GM12875 (cell line): Measurements from ENCODE around the gene VWA7.

ENCODE experiments used
- H3K4me3 ChIP-seq: one replicate; pipeline ENCODE4 v1.5.1; 2011; ENCODE audit warnings: low read depth, low read length, control low read depth
- CTCF ChIP-seq: IDR thresholded peaks from 2 replicates; pipeline ENCODE4 v1.5.1; 2011; ENCODE audit warnings: low read depth, mild to moderate bottlenecking, control low read depth, inconsistent platforms, low read length, moderate library complexity, borderline replicate concordance; ENCODE audit not compliant: insufficient read depth

Gene VWA7

GRCh38 chr6:31758281-31758680 is 18.8 kb downstream of the VWA7 start:
- no peak for TF ChIP-seq CTCF
- H3K4me3 ChIP-seq = no peak overlapping the region

DNA sequence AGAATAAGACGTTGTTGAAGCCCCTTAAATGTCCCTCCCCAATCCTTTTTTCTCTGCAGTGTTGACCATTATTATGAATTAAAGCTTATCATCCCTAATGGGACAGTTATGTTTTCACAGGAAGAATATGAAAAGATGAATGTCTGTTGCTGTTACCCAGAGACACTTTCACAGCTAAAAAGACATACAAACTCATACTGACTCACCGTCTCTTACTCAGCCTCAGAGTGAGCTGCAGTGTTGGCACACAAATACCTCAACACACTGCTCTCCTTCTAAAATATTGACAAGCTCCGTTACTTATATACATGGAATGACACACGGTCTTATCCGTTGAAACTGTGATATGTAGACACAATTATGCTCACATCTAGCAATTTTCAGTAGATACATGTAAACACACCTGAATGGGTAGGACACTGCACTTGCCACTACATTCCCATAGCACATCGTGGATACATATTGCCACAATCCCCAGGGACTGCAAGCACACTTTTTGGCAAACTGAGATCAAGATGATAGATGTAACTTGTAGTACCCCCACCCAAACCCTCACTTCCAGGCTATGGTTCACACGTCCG is 24.3 kb downstream of the VWA7 start:
- H3K4me3 ChIP-seq = no peak overlapping the region
- TF ChIP-seq CTCF = no peak

- no peak overlapping the region for H3K4me3 ChIP-seq
- no peak for TF ChIP-seq CTCF
Observed at GRCh38 chr6:31750411-31751022, 26.6 kb downstream of the VWA7 start.

DNA sequence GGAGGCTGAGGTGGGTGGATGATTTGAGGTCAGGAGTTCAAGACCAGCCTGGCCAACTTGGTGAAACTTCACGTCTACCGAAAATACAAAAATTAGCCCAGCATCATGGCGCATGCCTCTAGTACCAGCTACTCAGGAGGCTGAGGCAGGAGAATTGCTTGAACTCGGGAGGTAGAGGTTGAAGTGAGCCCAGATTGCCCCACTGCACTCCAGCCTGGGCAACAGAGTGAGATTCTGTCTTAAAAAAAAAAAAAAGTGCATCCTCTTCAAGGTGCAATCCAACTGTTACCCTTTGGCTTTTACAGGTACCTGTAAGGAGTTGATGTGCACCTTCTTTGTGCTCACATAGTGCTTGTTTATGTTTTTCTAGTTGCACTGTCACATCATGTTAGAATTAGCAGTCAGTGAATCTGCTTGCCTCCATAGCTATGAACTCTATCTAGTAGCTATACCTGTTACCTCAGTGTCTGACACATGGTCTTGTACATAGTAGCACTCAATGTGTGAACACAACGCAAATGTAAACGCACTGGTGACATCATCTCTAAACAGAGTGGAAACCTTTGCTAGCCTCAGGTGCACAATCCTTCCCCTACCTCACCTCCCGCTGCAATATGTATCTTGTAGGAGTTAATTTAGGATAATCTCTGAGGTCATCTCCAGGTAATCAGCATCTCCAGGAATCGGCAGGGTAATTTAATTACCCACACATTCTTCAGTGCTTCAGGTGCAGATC is 27.7 kb downstream of the VWA7 start:
- H3K4me3 ChIP-seq = no peak overlapping the region

DNA sequence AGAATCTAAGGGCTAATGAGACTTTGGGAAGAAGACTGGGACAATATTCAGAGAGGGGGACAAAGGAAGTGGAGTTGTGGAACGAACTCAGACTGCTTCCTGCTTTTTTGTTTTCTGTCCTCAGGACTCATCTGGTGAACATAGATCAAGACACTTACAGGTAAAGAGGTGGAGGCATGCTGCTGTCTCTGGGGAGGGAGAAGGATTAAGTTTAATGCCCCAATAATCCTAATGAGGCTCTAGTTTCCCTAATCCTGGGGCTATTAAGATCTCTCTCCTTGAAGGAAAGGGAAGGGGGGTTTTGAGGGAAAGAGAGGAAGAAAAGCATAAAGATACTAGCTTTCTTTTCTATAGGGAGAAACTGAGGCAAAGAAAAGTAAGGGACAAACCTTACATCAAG is 32.7 kb downstream of the VWA7 start:
- no peak overlapping the region for H3K4me3 ChIP-seq
- TF ChIP-seq CTCF = no peak

More for the DNA sequence above, 27.7 kb downstream of the VWA7 start:
- no peak for TF ChIP-seq CTCF

GRCh38 chr6:31742894-31743293 is 34.2 kb downstream of the VWA7 start:
- no peak for TF ChIP-seq CTCF
- no peak overlapping the region for H3K4me3 ChIP-seq

DNA sequence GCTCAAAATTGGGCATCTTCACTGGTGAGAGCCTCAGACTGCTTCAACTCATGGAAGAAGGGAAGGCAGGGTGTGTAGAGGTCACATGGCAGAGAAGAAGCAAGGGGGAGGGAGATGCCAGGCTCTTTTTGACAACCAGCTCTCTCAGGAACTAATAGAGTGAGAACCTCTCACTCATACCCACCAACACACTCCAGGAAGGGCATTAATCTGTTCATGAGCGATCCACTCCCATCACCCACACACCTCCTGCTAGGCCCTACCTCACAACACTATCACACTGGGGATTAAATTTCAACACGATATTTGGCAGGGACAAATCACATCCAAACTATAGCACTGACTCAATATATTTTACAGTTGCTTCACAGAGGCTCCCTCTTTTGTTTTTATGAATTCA is 35.3 kb downstream of the VWA7 start:
- TF ChIP-seq CTCF = no peak
- H3K4me3 ChIP-seq = no peak overlapping the region
